ENCODE measurements around the gene RPS13.
"Not testable (repeated sequence)": the region's sequence is repeated elsewhere in the genome, so short reads cannot be mapped to it uniquely, and the experiment has no call there.

RPS13 gene

DNA sequence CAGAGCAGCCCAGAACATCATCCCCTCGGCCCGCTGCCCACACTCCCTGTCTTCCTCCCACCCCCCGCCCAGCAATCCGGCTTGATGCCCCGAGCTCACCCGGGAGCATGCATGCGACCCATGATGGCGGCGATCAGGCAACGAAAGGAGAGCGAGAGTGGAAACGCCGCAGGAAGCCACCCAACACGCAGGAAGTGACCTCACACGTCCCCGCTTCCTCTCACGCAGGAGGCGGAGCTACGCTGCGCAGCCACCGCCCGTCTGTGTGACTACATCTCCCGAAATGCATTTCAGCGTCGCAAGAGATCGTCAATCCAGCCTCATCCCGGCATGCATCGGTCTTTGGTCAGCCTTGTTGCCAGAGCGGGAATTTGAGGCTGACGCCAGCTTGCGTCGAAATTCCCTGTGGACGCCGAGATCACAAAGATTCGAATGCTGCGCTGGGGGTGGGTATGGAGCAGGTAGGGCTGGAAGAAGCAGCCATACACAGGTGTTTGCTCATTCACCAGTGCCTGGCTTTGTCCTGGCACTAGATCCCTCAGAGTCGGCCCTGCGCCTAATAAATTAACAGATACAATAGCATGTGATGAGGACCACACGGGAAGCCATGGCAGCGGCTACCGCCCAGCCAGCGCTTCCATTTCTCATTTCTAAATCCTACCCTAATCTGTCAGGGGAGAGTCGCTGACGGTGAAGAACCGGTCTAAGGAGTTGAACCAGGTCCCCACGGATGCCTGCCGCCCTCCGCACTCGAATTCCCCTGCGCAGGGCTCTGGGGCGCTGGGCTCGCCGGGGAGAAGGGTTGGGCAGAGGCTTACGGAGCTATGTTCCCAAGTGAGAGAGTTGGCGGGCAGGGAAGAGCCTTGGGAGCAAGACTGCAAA is at the start of gene RPS13:
Gene RPS13, minus strand, starts transcription at position 148 of the 882 bp plus-strand sequence. Its CDS starts 26 bp downstream, at position 122.
- peak; percentile 96 for DNase-seq

DNA sequence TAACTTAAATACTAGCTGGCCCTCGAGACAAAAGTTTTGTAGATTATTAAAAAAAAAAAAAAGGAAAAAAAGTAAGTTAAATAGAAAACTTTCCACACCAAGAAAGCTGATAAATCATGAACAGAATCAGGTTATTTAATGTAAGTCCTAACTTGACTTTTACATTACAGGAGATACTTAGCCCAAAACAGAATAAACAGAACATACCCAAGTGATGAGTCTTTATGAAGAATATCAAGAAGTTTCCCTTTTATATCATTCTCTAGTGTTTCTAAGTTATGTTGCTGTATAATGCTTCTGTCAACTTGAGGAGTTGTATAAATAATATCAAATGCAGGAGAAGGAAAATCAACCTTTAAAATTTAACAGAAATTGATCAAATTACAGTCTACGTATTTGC is 44.5 kb upstream of the RPS13 start:
- DNase-seq: no peak

DNA sequence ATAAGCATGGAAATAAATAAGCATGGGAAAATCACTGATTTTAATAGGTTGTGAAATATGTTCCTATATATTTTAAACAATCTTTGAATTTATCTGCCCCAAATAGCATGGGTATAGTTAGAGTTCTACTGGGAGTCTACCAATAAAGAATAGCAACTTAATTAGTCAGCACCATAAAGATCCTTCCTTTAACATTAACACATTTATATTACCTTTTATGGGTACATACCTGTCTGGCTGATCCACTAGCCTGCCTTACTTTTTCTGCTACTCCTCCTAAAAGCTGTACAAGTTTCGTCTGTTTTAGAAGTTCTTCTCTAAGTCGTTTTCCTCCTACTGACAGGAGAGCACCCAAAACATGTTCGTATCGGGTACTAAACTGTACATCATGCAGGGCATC is 39.8 kb upstream of the RPS13 start:
- no peak for DNase-seq

DNA sequence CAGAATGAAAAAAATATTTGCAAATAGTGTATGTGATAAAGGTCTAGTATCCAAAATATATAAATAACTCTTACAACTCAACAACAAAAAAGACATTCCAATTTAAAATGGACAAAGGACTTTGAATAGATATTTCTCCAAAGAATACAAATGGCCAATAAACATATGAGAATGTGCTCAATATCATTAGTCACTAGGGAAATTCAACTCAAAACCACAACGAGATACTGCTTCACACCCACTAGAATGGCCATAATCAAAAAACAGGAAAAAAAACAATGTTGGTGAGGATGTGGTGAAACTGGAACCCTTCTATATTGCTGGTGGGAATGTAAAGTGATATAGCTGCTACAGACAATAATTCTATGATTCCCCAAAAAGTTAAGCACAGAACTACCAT is 38.6 kb upstream of the RPS13 start:
- DNase-seq: no peak

DNA sequence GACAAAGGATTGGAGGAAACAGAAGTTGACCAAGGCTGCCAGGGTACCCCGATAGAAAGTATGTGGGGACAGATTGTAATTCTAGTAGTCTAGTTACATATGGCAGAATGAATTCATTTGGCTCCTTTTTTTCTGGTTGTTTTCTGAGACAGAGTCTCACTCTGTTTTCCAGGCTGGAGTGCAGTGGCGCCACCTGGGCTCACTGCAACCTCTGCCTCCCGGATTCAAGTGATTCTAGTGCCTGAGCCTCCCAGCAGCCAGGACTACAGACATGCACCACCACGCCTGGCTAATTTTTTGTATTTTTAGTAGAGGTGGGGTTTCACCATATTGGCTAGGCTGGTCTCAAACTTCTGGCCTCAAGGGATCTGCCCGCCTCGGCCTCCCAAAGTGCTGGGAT is 30.3 kb upstream of the RPS13 start:
- not testable (repeated sequence) for DNase-seq

DNA sequence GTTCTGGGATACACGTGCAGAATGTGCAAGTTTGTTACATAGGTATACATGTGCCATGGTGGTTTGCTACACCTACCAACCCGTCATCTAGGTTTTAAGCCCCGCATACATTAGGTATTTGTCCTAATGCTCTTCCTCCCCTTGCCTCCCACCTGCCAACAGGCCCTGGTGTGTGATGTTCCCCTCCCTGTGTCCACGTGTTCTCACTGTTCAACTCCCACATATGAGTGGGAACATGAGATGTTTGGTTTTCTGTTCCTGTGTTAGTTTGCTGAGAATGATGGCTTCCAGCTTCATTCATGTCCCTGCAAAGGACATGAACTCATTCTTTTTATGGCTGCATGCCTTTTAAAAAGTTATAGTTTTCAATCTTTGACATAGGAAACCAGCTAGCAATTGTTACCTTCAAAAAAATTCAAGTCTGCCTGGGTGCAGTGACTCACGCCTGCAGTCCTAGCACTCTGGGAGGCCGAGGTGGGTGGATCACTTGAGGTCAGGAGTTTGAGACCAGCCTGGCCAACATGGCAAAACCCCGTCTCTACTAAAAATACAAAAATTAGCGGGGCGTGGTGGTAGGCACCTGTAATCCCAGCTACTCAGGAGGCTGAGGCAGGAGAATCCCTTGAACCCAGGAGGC is 28.1 kb upstream of the RPS13 start:
- not testable (repeated sequence) for DNase-seq

DNA sequence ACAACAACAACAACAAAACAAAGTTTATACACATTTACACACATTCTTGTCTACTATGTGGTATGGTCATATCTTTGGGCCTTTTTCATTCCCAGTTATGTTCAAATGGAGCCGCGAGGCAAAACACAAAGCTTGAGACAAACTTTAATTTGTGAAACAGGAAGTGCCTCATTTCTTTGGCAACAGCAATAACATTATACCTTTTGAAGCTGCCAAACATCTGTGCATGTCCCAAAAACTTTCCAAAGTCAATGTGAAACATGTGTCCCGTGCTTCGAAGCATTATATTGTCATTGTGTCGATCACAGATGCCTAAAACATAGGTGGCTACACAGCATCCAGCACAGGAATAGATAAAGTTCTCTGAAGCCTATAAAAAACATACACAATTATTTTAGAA is 25.0 kb upstream of the RPS13 start:
- no peak for DNase-seq

DNA sequence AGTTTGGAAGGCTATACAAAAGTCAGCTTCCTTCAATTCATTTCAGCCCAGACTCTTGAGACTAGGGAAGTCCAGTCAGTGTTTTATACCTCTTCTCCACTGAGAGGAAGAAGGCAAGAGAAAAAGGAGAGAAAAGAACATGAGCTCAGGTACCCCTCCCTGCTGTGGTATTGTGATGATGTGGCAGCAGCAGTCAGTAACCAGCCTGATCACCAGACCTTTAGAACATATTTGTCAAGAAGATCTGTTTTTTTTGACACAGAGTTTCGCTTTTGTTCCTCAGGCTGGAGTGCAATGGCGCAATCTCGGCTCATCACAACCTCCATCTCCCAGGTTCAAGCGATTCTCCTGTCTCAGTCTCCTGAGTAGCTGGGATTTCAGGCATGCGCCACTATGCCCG is 21.2 kb upstream of the RPS13 start:
- DNase-seq: no peak

DNA sequence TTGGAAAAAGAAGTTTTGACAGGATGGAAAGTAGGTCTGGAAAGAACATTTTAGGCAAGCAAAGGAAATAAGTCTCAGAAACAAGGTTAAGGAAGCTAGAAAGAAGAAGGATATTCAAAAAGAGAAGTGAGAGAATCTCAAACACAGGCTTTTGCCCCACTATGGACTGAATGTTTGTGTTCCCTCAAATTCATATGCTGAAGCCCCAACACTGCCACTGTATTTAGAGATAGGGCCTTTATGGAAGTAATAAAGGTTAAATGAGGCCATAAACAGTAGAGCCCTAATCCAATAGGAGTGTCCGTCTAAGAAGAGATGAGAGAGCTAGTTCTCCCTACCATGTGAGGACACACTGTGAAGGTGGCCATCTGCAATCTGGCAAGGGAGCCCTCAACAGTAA is 20.6 kb upstream of the RPS13 start:
- no peak for DNase-seq

DNA sequence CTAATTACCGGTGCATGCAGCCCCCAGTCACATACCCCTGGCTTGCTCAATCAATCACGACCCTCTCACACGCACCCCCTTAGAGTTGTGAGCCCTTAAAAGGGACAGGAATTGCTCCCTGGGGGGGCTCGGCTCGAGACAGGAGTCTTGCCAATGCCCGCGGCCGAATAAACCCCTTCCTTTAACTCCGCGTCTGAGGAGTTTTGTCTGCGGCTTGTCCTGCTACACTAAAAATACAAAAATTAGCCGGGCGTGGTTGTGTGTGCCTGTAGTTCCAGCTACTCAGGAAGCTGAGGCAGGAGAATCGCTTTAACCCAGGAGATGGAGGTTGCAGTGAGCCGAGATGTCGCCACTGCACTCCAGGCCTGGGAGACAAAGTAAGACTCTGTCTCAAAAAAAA is 8.5 kb upstream of the RPS13 start:
- not testable (repeated sequence) for DNase-seq

DNA sequence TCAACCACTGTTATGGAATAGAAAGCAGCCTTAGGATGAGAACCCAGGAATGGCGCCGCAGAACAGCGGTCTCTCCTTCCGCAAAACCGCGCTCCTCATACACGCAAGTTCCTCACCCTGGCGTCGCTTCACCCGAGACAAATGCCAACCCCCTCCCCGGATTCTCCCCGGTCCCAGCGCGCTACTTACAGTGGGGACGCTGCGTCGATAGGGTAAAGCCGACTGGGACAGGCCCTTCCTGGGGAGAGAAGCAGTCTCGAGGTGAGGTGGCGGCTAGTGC is 287 bp downstream of the RPS13 start:
- no peak for DNase-seq

DNA sequence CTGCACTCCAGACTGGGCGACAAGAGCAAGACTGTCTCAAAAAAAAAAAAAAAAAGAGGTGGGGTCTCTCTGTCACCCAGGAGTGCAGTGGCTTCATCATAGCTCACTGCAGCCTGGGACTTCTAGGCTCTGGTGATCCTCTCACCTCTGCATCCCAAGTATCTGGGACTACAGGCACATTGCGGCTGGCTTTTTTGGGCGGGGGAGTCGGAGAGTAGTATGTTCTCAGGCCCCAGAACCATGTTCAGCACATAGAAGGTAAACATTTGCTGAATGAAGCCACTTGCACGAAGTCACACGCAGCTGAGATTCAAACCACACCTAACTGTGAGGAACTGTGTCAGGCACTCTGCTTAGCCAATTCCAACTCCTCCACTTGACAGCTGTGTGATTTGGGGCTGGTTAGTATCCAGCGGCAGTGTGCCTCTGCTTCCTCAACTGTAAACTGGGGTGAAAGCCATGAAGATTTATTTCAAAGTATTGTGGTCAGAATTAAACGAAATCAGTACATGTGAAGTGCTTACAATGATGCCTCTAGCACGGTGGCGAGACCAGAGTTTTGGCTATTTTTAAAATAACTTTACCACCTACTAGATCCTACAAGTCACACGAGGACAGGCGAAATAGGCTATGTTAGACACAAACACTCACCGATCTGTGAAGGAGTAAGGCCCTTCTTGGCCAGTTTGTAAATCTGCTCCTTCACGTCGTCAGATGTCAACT is 789 bp downstream of the RPS13 start:
- DNase-seq: no peak

DNA sequence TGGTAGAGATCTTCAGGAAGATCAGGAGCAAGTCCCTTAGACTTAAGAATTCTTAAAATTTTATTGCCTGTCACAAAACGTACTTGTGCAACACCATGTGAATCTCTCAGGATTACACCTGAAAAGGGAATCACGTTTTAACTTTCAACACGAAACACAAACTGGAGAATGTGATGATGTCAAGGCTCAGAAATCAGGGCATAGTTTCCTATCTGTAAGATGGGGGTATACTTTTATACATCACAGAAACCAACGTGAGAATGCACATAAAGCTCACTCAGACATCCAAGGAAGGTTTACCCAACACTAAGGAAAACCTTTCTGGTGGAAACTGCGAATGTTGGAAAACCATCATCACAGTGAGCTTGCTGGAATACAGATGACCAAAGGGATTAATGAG is 2.0 kb downstream of the RPS13 start:
- no peak for DNase-seq

DNA sequence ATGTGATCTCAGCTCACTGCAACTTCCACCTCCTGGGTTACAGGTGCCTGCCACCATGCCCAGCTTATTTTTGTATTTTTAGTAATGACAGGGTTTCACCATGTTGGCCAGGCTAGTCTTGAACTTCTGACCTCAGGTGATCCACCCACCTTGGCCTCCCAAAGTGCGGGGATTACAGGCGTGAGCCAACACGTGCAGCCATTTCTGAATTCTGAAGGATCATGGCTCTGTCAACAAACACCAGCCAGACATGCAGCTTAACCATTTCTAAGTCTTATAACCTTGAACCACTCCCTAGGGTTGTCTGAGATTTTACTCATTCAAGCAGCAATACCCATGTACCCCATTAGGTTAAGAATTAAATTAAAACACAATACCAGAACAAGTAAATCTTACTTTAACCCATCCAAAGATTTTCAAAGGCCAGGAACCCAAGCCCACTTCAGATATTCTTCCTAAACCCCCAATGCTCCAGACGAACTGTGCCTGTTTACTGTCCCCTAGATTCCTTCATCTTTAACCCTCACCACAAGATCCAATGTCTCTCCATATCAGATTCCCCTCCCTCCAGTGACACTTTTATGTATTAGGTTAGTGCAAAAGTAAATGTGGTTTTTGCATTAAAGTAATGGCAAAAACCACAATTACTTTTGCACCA is 4.0 kb downstream of the RPS13 start:
- no peak for DNase-seq

DNA sequence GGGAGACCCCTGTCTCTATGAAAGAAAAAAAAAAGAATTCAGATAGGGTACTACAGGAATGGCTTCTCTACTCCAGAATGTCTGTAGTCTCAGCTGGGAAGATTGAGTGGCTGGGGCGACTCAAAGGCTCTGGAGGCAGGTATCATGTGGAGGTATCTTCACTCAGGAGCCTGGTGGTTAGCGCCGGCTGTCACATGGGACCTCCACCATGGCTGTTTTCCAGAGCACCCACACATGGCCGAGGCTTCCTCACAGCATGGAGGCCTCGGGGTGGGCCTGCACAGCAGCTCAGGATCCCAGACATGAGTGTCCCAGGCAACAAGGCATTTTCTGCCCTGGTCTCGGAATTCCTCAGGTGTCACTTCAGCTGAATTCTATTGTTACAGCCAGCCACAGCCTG is 10.1 kb downstream of the RPS13 start:
- no peak for DNase-seq

DNA sequence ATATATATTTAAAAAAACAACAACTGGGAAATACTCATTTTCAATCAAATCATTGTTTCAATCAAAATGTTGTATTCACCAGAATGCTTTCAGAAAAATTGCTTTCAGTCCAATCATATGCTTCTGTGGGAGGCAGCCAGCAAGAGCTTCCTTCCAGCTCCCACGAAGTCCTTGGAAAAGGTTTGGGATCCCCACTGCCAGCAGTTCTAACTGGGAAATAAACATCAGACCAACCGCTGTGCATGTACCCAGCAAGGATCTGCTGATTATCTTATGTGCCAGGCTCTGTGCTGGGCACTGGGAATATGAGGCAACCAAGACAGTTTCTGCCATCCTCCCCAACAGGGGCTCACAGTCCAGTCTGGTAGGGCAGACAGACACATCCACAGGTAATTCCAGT is 10.8 kb downstream of the RPS13 start:
- DNase-seq: no peak

DNA sequence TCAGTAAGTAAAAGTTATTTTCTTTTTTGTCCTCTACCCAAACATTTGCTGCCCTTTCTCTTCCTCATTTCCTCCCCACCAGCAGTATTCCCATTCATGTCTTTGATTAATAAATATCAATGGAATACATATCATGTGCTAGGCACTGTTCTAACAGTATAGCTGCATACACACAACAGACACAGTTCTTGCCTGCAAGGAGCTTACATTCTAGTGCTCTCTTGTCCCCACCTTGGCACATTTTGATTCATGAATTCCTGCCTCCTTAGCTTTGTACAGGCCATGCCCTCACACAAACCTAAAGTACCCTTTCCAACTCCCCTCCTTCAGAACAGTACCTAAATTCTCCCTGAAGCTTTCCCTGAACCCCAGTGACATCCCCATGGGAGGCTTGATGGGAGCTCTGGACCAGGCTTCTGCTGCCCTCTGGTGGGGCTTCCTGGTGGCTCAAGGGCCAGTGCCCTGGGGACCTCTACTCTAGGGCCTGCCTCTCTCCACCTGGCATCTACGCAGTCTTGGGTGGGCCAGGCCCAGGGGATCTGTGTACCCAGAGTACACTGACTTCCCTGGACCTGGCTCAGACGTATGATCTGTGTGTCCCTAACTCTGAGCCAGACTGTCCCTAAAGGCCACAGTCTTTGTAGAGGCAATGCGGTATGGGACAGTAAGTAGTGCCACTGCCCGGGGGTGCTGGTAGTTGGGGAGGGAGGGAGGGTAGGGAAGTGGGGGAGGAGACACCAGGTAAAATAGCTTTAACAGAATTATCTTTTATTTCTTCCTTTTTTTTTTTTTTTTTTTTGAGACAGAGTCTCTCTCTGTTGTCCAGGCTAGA is 14.1 kb downstream of the RPS13 start:
- DNase-seq: peak; percentile 26

DNA sequence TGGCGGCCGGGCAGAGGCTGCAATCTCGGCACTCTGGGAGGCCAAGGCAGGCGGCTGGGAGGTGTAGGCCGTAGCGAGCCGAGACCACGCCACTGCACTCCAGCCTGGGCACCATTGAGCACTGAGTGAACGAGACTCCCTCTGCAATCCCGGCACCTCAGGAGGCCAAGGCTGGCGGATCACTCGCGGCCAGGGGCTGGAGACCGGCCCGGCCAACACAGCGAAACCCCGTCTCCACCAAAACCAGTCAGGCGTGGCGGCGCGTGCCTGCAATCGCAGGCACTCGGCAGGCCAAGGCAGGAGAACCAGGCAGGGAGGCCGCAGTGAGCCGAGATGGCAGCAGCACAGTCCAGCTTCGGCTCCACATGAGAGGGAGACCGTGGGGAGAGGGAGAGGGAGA is 26.3 kb downstream of the RPS13 start:
- DNase-seq: not testable (repeated sequence)

DNA sequence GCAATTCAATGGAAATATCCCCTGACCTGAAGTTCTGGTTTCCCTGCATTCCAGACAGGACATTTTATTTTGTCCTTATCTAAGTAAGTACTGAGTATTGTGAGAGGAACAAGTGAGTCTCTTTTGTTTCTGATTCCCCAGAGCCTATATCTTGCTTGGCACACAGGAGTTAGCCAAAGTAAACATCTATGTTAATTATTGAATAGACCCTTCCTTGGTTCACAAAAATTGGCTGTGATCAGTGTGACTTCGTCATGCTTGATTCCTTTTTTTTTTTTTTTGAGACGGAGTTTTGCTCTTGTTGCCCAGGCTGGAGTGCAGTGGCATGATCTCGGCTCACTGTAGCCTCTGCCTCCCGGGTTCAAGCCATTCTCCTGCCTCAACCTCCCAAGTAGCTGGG is 29.0 kb downstream of the RPS13 start:
- DNase-seq: not testable (repeated sequence)

DNA sequence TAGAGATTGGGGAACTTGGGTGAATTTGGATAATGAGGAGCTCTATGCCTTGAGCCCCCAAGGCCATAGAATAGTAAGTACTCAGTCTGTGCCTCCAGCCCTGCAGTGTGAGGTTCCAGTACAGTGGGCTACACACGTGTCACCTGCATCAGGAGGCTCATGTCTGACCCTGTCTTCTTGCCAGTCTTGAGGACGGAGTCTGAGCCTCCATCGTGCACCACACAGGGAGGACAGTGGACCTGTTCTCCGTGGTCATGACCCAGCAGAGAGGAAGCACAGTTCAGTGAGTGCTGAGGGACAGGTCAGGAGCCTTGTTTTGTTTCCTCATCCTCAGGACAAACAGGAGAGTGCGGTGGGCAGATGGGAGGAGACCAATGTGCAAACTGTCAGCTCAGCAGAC is 30.8 kb downstream of the RPS13 start:
- no peak for DNase-seq

DNA sequence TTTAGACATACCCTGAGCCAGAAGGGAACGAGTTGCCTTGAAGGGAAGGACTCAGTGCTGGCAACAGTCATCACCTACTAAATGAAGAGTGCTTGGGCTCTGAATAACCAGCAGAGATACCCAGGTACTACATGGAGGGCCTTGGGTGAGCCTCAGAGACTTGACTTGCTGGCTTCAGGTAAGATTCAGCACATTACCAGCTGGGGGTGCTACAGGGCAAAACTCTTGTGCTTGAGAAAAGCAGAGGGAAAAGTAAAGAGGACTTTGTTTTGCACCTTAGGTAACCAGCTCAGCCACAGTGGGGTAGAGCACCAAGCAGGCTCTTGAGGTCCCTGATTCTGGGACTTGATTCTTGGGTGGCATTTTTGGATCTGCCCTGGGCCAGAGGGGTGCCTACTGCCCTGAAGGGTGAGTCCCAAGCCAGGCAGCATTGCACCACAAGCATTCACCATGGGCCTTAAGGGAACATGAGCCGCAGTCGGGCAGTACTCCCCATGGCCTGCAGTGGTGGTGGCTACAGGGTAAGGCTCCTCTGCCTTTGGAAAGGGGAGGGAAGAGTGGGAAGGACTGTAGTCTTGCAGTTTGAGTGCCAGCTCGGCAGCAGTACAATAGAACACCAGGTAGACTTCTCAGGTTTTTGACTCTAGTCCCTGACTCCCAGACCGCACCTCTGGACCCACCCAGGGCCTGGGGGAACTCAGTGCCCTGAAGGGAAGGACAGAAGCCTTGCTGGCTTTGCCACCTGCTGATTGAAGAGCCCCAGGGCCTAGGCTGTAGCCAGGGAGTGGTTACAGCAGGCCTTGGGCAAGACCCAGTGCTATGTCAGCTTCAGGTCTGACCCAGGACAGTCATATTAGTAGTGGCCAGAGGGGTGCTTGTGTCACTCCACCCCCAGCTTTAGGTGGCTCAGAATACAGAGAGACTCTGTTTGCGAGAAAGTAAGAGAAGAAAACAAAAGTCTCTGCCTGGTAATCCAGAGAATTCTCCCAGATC is 40.5 kb downstream of the RPS13 start:
- no peak for DNase-seq
